ENCODE measurements around the gene ATP8A2. TPM values are rescaled to one million over a fixed set of nuclear protein-coding genes. Genes with fewer than 3 reads are reported as not detected.

Gene ATP8A2
- total RNA-seq, 1 donor from 2014 or later: 0.27 TPM

DNA sequence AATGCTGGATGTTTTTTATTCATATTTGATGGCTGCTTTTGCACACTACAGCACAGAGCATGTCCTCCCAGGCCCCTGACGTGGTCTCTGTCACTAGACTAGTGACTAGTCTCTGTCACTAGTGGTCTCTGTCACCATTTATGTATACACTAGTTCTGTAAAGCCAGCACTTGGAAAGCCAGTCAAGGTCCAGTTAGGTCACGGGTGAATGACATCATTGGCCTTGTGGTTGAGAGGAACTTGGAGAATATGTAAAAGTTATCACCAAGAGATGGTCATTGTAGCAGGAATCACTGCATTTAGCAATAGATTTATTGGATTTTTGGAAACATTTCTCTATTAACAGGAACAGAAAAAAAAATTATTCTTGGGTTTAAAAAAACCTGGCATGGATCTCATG, 607.2 kb downstream of the ATP8A2 start:
- intact Hi-C loops (cut with micrococcal nuclease): no loop called here
- TF ChIP-seq, protein P1, sequence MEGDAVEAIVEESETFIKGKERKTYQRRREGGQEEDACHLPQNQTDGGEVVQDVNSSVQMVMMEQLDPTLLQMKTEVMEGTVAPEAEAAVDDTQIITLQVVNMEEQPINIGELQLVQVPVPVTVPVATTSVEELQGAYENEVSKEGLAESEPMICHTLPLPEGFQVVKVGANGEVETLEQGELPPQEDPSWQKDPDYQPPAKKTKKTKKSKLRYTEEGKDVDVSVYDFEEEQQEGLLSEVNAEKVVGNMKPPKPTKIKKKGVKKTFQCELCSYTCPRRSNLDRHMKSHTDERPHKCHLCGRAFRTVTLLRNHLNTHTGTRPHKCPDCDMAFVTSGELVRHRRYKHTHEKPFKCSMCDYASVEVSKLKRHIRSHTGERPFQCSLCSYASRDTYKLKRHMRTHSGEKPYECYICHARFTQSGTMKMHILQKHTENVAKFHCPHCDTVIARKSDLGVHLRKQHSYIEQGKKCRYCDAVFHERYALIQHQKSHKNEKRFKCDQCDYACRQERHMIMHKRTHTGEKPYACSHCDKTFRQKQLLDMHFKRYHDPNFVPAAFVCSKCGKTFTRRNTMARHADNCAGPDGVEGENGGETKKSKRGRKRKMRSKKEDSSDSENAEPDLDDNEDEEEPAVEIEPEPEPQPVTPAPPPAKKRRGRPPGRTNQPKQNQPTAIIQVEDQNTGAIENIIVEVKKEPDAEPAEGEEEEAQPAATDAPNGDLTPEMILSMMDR (IDR thresholded peaks at IDR 0.05; ENCODE audit: borderline replicate concordance): no peak
- H3K4me3 ChIP-seq: no peak overlapping the region

DNA sequence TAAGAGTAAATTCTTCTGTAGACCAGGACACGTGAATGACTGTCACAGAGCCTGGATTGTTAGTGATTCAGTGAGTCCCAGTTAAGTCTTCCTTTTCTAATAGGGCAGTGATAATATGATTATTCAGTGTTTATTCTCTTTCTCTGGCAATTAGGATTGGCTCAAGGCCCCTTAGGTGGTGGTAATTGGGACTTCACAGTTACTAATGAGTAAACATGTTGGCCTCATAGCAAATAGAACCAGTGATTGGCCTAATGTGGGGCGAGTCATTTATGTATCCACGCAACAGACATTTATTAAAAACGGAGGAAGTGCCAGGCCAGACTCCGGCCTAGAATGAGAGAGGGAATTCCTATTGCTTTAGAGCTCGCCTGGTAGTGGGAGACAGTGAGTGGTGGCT, 607.6 kb downstream of the ATP8A2 start:
- intact Hi-C loops (cut with micrococcal nuclease): no loop called here
- H3K36me3 ChIP-seq: no peaks in the 10 kb centered on the region

More for the DNA sequence above, 607.2 kb downstream of the ATP8A2 start:
- Histone ChIP-seq H3K27me3 (ENCODE audit: low read depth) (peaks cover 49% of the 10 kb centered on the region), H3K4me1 (no peaks in the 10 kb centered on the region), H3K9me3 (replicated peaks) (no peaks in the 10 kb centered on the region), H3K27ac (replicated peaks) (no peak overlapping the region), H3K36me3 (no peaks in the 10 kb centered on the region)
- no peak for DNase-seq

DNA sequence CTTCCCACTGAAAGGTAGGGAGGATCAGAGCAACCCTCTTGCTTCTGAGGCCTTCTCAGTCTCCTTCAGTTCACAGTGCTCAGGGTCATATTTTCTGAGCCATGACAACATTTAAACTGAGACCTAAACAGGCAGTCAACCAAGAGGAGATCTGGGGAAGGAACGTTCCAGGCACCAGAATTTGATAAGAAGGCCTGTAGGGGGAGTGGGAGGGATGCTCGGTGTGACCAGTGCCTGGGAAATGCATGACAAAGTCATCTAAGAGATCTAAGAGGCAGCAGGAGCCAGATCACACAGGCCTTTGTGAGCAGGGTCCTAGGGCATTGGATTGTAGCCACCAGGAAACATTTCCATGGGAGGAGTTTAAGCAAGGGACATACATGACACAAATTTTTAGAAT, 608.5 kb downstream of the ATP8A2 start:
- Histone ChIP-seq H3K27me3 (ENCODE audit: low read depth) (peaks cover 41% of the 10 kb centered on the region), H3K4me3 (no peak overlapping the region), H3K36me3 (no peaks in the 10 kb centered on the region), H3K4me1 (no peaks in the 10 kb centered on the region), H3K9me3 (replicated peaks) (no peaks in the 10 kb centered on the region), H3K27ac (replicated peaks) (no peak overlapping the region)
- intact Hi-C loops (cut with micrococcal nuclease): no loop called here
- DNase-seq: no peak
- TF ChIP-seq, protein P1 (IDR thresholded peaks at IDR 0.05; ENCODE audit: borderline replicate concordance): peak; percentile 43

More for the DNA sequence above, 607.6 kb downstream of the ATP8A2 start:
- Histone ChIP-seq H3K4me3 (no peak overlapping the region), H3K9me3 (replicated peaks) (no peaks in the 10 kb centered on the region), H3K27ac (replicated peaks) (no peak overlapping the region), H3K27me3 (ENCODE audit: low read depth) (peaks cover 49% of the 10 kb centered on the region), H3K4me1 (no peaks in the 10 kb centered on the region)
- no peak for DNase-seq
- TF ChIP-seq, protein P1 (IDR thresholded peaks at IDR 0.05; ENCODE audit: borderline replicate concordance): no peak

DNA sequence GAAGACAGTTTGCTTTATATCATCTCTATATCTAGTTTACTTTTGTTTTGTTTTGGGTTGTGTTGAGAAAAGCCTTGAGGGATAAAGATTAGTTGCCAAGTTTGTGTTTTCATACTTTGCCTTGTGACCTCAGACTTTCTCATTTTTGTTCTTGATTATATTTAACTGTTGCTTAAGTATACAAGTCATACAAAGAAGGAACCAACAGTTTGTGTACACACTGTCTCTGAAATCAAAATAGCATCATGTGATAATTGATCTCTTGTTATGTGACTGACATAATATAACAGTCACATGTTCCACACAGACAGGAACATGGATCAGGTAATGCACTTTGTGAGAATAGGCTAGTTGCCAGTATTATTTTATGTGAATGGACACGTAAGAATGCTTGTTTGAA, 609.3 kb downstream of the ATP8A2 start:
- no peak overlapping the region for H3K4me3 ChIP-seq
- H3K27me3 ChIP-seq (ENCODE audit: low read depth): peaks cover 36% of the 10 kb centered on the region
- H3K9me3 ChIP-seq (replicated peaks): no peaks in the 10 kb centered on the region
- TF ChIP-seq, protein P1 (IDR thresholded peaks at IDR 0.05; ENCODE audit: borderline replicate concordance): no peak
- intact Hi-C loops (cut with micrococcal nuclease): no loop called here
- H3K27ac ChIP-seq (replicated peaks): no peak overlapping the region
- H3K36me3 ChIP-seq: no peaks in the 10 kb centered on the region
- H3K4me1 ChIP-seq: no peaks in the 10 kb centered on the region
- DNase-seq: no peak

DNA sequence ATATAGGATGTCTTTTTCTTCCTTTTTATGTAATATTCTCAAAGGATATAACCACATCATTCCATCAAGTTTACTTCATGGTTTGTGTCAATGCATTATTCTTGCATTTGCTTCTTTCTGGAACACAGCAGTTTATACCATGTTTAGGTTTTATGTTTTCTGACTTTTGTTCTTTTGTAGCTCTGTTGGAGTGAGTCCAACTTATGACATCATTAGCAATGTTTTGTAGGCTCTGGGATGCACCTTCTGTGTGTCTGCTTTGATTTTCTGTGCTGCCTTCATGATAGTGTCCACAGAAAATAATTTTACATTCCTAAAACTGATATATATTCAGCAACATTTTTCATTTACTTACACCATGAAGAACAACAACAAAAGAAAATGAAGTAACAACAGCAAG, 611.1 kb downstream of the ATP8A2 start:
- Histone ChIP-seq H3K9me3 (replicated peaks) (no peaks in the 10 kb centered on the region), H3K4me1 (no peaks in the 10 kb centered on the region), H3K36me3 (no peaks in the 10 kb centered on the region), H3K27ac (replicated peaks) (no peak overlapping the region), H3K4me3 (no peak overlapping the region), H3K27me3 (ENCODE audit: low read depth) (peaks cover 28% of the 10 kb centered on the region)
- intact Hi-C loops (cut with micrococcal nuclease): no loop called here
- TF ChIP-seq, protein P1 (IDR thresholded peaks at IDR 0.05; ENCODE audit: borderline replicate concordance): no peak
- no peak for DNase-seq

DNA sequence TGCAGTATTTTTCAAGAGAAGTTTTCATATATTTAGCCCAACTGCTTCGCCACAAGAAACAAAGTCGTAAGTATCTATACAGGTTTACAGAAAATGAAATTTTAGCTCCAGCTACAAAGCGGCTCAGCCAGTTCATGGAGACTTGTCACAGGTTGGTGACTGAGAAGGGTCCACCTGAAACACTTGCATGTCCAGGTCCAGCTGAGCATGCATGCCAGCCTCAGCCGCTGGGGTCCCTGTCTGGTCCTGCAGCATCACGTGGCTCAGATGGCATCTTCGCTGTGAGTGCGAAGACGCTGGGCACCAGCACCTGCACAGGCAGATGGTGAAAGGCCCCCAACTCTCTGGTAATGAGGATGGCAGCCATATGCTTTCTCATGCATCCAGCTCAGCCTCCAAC, 616.2 kb downstream of the ATP8A2 start:
- TF ChIP-seq, protein P1 (IDR thresholded peaks at IDR 0.05; ENCODE audit: borderline replicate concordance): no peak
- Histone ChIP-seq H3K36me3 (no peaks in the 10 kb centered on the region), H3K4me3 (no peak overlapping the region), H3K9me3 (replicated peaks) (no peaks in the 10 kb centered on the region), H3K4me1 (no peaks in the 10 kb centered on the region), H3K27ac (replicated peaks) (no peak overlapping the region), H3K27me3 (ENCODE audit: low read depth) (peaks cover 22% of the 10 kb centered on the region)
- DNase-seq: no peak
- intact Hi-C loops (cut with micrococcal nuclease): no loop called here

All from left ventricle myocardium inferior (tissue), 1 donor.